HepG2 (cell line): Measurements from ENCODE around the gene MYO5A. TPM values are rescaled to one million over a fixed set of nuclear protein-coding genes. Genes with fewer than 3 reads are reported as not detected.

Experiments used
- ATAC-seq: fragments of 200-7000 bp; cut with Tn5 transposase; 3 replicates; pipeline ENCODE4 v1.9.1; 2020; ENCODE audit warnings: mild to moderate bottlenecking, moderate library complexity
- BruUV-seq: library from RNA; stranded (reverse); fragments of 400-500 nt; replicated peaks from 2 replicates; lab custom pipeline; 2021; lab: Mats Ljungman, UMichigan
- CTCF ChIA-PET: fragments of 300-600 bp; formaldehyde crosslinking; extraction: SDS; loops from one replicate; lab custom pipeline; 2021; ENCODE audit warnings: low total read pairs, inconsistent platforms, low intra/inter-chr PET ratio; lab: Yijun Ruan, JAX
- POLR2A ChIA-PET: fragments of 350-600 bp; sonication (Branson Sonifier 250); formaldehyde crosslinking; loops from one replicate; lab custom pipeline; 2020; ENCODE audit warnings: antibody characterized with exemption, inconsistent platforms; lab: Yijun Ruan, JAX
- DNase-seq: peaks from one replicate; pipeline ENCODE4 v3.0.0-alpha.2; 2015; ENCODE audit warnings: low spot score
- FAIRE-seq: peaks from 3 replicates; lab custom pipeline; 2011; peaks lifted over from hg19 to GRCh38; lab: Jason Lieb, UNC
- H2AFZ ChIP-seq: one replicate; pipeline ENCODE4 v1.6.1; 2011; ENCODE audit warnings: low read length, inconsistent platforms
- H3K27ac ChIP-seq: fragments of 300-600 bp; 3 replicates; pipeline ENCODE4 v1.8.0; 2011; ENCODE audit warnings: mixed run types, mild to moderate bottlenecking, mixed read lengths, low read length, inconsistent platforms; ENCODE audit not compliant: insufficient read depth; ENCODE audit errors: extremely low read length
- H3K27me3 ChIP-seq, 2 experiments: fragments of 200-600 bp in 1 of 2; 2 replicates in 1 of 2; 3 replicates in 1 of 2; pipeline versions ENCODE4 v1.6.0 to v1.8.0; 2011; ENCODE audit warnings: low read length in 2 of 2, mild to moderate bottlenecking in 2 of 2, moderate library complexity in 2 of 2, inconsistent platforms in 1 of 2; ENCODE audit not compliant: insufficient read depth in 2 of 2, control insufficient read depth in 1 of 2
- H3K36me3 ChIP-seq, 2 experiments: fragments of 200-600 bp in 1 of 2; replicated peaks in 1 of 2; 2 replicates in 1 of 2; 3 replicates in 1 of 2; pipeline versions ENCODE4 v1.5.1 to v1.8.0; 2011; ENCODE audit warnings: low read length in 2 of 2, inconsistent platforms in 1 of 2; ENCODE audit not compliant: insufficient read depth in 2 of 2, control insufficient read depth in 1 of 2
- H3K4me1 ChIP-seq: 2 replicates; pipeline ENCODE4 v1.5.1; 2012; ENCODE audit warnings: low read length, inconsistent platforms; ENCODE audit not compliant: insufficient read depth
- H3K4me2 ChIP-seq: 2 replicates; pipeline ENCODE4 v1.6.0; 2011; ENCODE audit warnings: low read depth, low read length, inconsistent platforms
- H3K4me3 ChIP-seq, 3 experiments: fragments of 200-600 bp in 1 of 3; sonication (generic), shearing (Covaris generic) in 1 of 3; replicated peaks in 1 of 3; 2 replicates each; pipeline ENCODE4 v1.5.1; 2011 to 2016; ENCODE audit warnings: low read length in 3 of 3, inconsistent platforms in 2 of 3, low read depth in 2 of 3, mild to moderate bottlenecking in 2 of 3, control low read depth in 1 of 3, mixed read lengths in 1 of 3; ENCODE audit not compliant: insufficient read depth in 1 of 3
- H3K79me2 ChIP-seq: one replicate; pipeline ENCODE4 v1.6.1; 2011; ENCODE audit warnings: low read length, inconsistent platforms; ENCODE audit not compliant: insufficient read depth
- H3K9ac ChIP-seq: 2 replicates; pipeline ENCODE4 v1.6.0; 2011; ENCODE audit warnings: mild to moderate bottlenecking, low read depth, low read length, inconsistent platforms; ENCODE audit not compliant: insufficient read depth
- H3K9me3 ChIP-seq: 2 replicates; pipeline ENCODE4 v1.5.1; 2012; ENCODE audit warnings: mild to moderate bottlenecking, low read length
- H4K20me1 ChIP-seq: 2 replicates; pipeline ENCODE4 v1.6.0; 2011; ENCODE audit warnings: inconsistent platforms, mild to moderate bottlenecking, low read length, moderate library complexity; ENCODE audit not compliant: insufficient read depth
- GABPA ChIP-seq, 2 experiments: IDR thresholded peaks; 2 replicates each; pipeline ENCODE4 v1.6.1; 2011 to 2016; ENCODE audit warnings: low read depth in 2 of 2, low read length in 1 of 2, missing biosample characterization in 1 of 2, missing genetic modification characterization in 1 of 2
- MAFF ChIP-seq: IDR thresholded peaks from 2 replicates; pipeline ENCODE4 v1.6.1; 2011; ENCODE audit warnings: low read depth, low read length, improper control_type of control experiment
- MNT ChIP-seq: fragments of 450-650 bp; IDR thresholded peaks from 2 replicates; pipeline ENCODE4 v1.6.1; 2016
- MZF1 ChIP-seq: sonication (generic); formaldehyde crosslinking; IDR thresholded peaks from 2 replicates; pipeline ENCODE4 v1.8.1; 2023; ENCODE audit warnings: mild to moderate bottlenecking, missing genetic modification reagents, borderline replicate concordance
- PPARG ChIP-seq: conservative IDR thresholded peaks from 2 replicates; pipeline ENCODE4 v1.6.1; 2016; ENCODE audit warnings: missing biosample characterization, missing genetic modification reagents
- PRDM4 ChIP-seq: sonication (generic); formaldehyde crosslinking; IDR thresholded peaks from 2 replicates; pipeline ENCODE4 v1.9.0; 2021; ENCODE audit warnings: missing genetic modification reagents, borderline replicate concordance
- PTBP1 ChIP-seq: fragments of 200-400 bp; formaldehyde crosslinking; IDR thresholded peaks from 2 replicates; pipeline ENCODE4 v1.6.1; 2018; ENCODE audit warnings: low read length, low read depth; ENCODE audit not compliant: poor library complexity, severe bottlenecking
- RFXANK ChIP-seq: IDR thresholded peaks from 2 replicates; pipeline ENCODE4 v1.6.1; 2016
- SMC3 ChIP-seq: IDR thresholded peaks from 2 replicates; pipeline ENCODE4 v1.6.1; 2011; ENCODE audit warnings: low read length, improper control_type of control experiment
- STAG1 ChIP-seq: sonication (generic); formaldehyde crosslinking; IDR thresholded peaks from 2 replicates; pipeline ENCODE4 v1.4.0; 2020; ENCODE audit warnings: missing genetic modification reagents
- ZBTB21 ChIP-seq: sonication (generic); formaldehyde crosslinking; IDR thresholded peaks from 2 replicates; pipeline ENCODE4 v1.4.0; 2020; ENCODE audit warnings: missing genetic modification reagents
- ZBTB8A ChIP-seq: sonication (generic); formaldehyde crosslinking; IDR thresholded peaks from 2 replicates; pipeline ENCODE4 v1.4.0; 2020; ENCODE audit warnings: mild to moderate bottlenecking, low read depth, missing genetic modification reagents, borderline replicate concordance
- ZNF121 ChIP-seq: sonication (generic); formaldehyde crosslinking; IDR thresholded peaks from 2 replicates; pipeline ENCODE4 v1.5.0; 2020; ENCODE audit warnings: mild to moderate bottlenecking, missing genetic modification reagents
- ZNF225 ChIP-seq: sonication (generic); formaldehyde crosslinking; IDR thresholded peaks from 2 replicates; pipeline ENCODE4 v1.4.0; 2020; ENCODE audit warnings: mild to moderate bottlenecking, missing genetic modification reagents
- ZSCAN25 ChIP-seq: sonication (generic); formaldehyde crosslinking; IDR thresholded peaks from 2 replicates; pipeline ENCODE4 v1.8.0; 2022; ENCODE audit warnings: mild to moderate bottlenecking, missing genetic modification reagents
- WGBS: methylation state at CpG from one replicate; pipeline ENCODE4 v1.1.6; 2017; ENCODE audit warnings: low lambda C conversion rate; 5-methylcytosine and 5-hydroxymethylcytosine counted together
- in situ Hi-C: cut with HindIII; loops from 2 replicates; pipeline ENCODE4 v1.10.0; 2017; ENCODE audit warnings: low pct_unique_long_range_greater_than_20kb; ENCODE audit not compliant: extremely low pct_ligation_motif_present
- intact Hi-C: fragments of 100-400 bp; cut with micrococcal nuclease; formaldehyde crosslinking; loops from one replicate; pipeline ENCODE4 v1.10.0; 2022; ENCODE audit not compliant: unreplicated experiment
- polyA plus RNA-seq, 8 experiments: library from polyadenylated mRNA; depleted of rRNA in 3 of 8; stranded (reverse) in 7 of 8; unstranded in 1 of 8; fragments of >200 nt; fragmentation: Illumina TruSeq in 4 of 8; extraction: Trizol in 4 of 8; gene quantifications; 2 replicates each; pipeline versions ENCODE4 v1.2.1 to v1.2.3, GENCODE V29; 2011 to 2016; ENCODE audit warnings: low read depth in 4 of 8, missing spikeins in 1 of 8, mixed read lengths in 1 of 8; ENCODE audit not compliant: insufficient read depth in 1 of 8
- total RNA-seq, 5 experiments: library from RNA; depleted of rRNA; stranded (reverse); fragments of >200 nt; fragmentation: Illumina TruSeq; extraction: Trizol; gene quantifications; 2 replicates each; pipeline ENCODE4 v1.2.3, GENCODE V29; 2016; ENCODE audit warnings: low read depth in 1 of 5

Gene MYO5A
- total and polyA plus RNA-seq, 2 of the 13 experiments (the other 11 are each of a cell fraction or from before 2014, with no cell fraction given) = 2.8 to 4.8 TPM

- WGBS = 73% methylated on average over 4 of the region's 4 CpGs
- H3K4me3 ChIP-seq = no peak overlapping the region
- ChIA-PET POLR2A (no interaction called here), CTCF (interaction anchor here (1.0 kb wide), 1 partner anchor 81 kb away, joined by 3 read pairs; no protein-coding TSS in a partner anchor)
- no peaks in the 10 kb centered on the region for H3K36me3 ChIP-seq
- in situ Hi-C loops (no loop called here), intact Hi-C loops (no loop called here)
- ATAC-seq (no peak), FAIRE-seq (peak; percentile 51), DNase-seq (no peak)
- no peaks in the 10 kb centered on the region for H4K20me1 ChIP-seq
- no peaks in the 10 kb centered on the region for H3K79me2 ChIP-seq
- H3K27me3 ChIP-seq = no peaks in the 10 kb centered on the region; a peak in 1 of 5 replicates
- peaks cover 35% of the 10 kb centered on the region for H3K4me1 ChIP-seq
- no TSS peak for BruUV-seq
- TF ChIP-seq PPARG (CRISPR knock-in tag) (no peak), ZNF121 (CRISPR knock-in tag) (no peak), MZF1 (CRISPR knock-in tag) (no peak), ZBTB21 (CRISPR knock-in tag) (no peak), GABPA (IDR thresholded peaks at IDR 0.05; ENCODE audit: low read depth, low read length) (no peak), GABPA (CRISPR knock-in tag; IDR thresholded peaks at IDR 0.05; ENCODE audit: low read depth) (no peak), STAG1 (peak; percentile 35; the same call in 1 of the 2 replicates), PTBP1 (no peak), ZNF225 (no peak), ZSCAN25 (CRISPR knock-in tag) (no peak), PRDM4 (CRISPR knock-in tag) (no peak), ZBTB8A (CRISPR knock-in tag) (no peak), SMC3 (0 out of 2 replicates have a peak, but pooled peaks have one; percentile 21), RFXANK (CRISPR knock-in tag) (no peak), MNT (no peak), MAFF (0 out of 2 replicates have a peak, but pooled peaks have one; percentile 43)
- no peak overlapping the region for H3K4me2 ChIP-seq
- H2AFZ ChIP-seq = no peak overlapping the region
- H3K9me3 ChIP-seq = no peaks in the 10 kb centered on the region
- H3K9ac ChIP-seq = no peak overlapping the region
- no peak overlapping the region for H3K27ac ChIP-seq
Measured at GRCh38 chr15:52336529-52336928, 192.2 kb downstream of the MYO5A start.
